ENCODE measurements around the gene PDZK1IP1. TPM values are rescaled to one million over a fixed set of nuclear protein-coding genes. Genes with fewer than 3 reads are reported as not detected.
"Not testable (repeated sequence)": the region's sequence is repeated elsewhere in the genome, so short reads cannot be mapped to it uniquely, and the experiment has no call there.

PDZK1IP1 gene
- total RNA-seq, 1 donor from 2014 or later: 43.2 TPM

- no peak for DNase-seq (ENCODE audit: low read depth)
- no peak overlapping the region for H3K4me3 ChIP-seq (ENCODE audit: low read depth, low read length)
- TF ChIP-seq CTCF (conservative IDR thresholded peaks at IDR 0.05; ENCODE audit: low read depth, low read length): no peak
These were observed 17.1 kb downstream of the PDZK1IP1 start for GRCh38 chr1:47172782-47173181.

GRCh38 chr1:47164552-47164951 is 25.3 kb downstream of the PDZK1IP1 start:
- TF ChIP-seq CTCF (conservative IDR thresholded peaks at IDR 0.05; ENCODE audit: low read depth, low read length): no peak
- DNase-seq (ENCODE audit: low read depth): no peak
- H3K4me3 ChIP-seq (ENCODE audit: low read depth, low read length): no peak overlapping the region

- H3K4me3 ChIP-seq (ENCODE audit: low read depth, low read length): no peak overlapping the region
- TF ChIP-seq CTCF (conservative IDR thresholded peaks at IDR 0.05; ENCODE audit: low read depth, low read length): no peak
- no peak for DNase-seq (ENCODE audit: low read depth)
These were observed 28.4 kb downstream of the PDZK1IP1 start for GRCh38 chr1:47161298-47162040.

- no peak for DNase-seq (ENCODE audit: low read depth)
- TF ChIP-seq CTCF (conservative IDR thresholded peaks at IDR 0.05; ENCODE audit: low read depth, low read length): no peak
These were observed 29.1 kb downstream of the PDZK1IP1 start for GRCh38 chr1:47160716-47161115.

GRCh38 chr1:47157957-47158356 is 31.9 kb downstream of the PDZK1IP1 start:
- not testable (repeated sequence) for H3K4me3 ChIP-seq (ENCODE audit: low read depth, low read length); DNase-seq (ENCODE audit: low read depth)

More at GRCh38 chr1:47160716-47161115, 29.1 kb downstream of the PDZK1IP1 start:
- no peak overlapping the region for H3K4me3 ChIP-seq (ENCODE audit: low read depth, low read length)

GRCh38 chr1:47156457-47156856 is 33.4 kb downstream of the PDZK1IP1 start:
- DNase-seq (ENCODE audit: low read depth): not testable (repeated sequence)

GRCh38 chr1:47149162-47149561 is 40.7 kb downstream of the PDZK1IP1 start:
- not testable (repeated sequence) for H3K4me3 ChIP-seq (ENCODE audit: low read depth, low read length); DNase-seq (ENCODE audit: low read depth)

More at GRCh38 chr1:47156457-47156856, 33.4 kb downstream of the PDZK1IP1 start:
- H3K4me3 ChIP-seq (ENCODE audit: low read depth, low read length): not testable (repeated sequence)

GRCh38 chr1:47147047-47147785 is 42.6 kb downstream of the PDZK1IP1 start:
- TF ChIP-seq CTCF (conservative IDR thresholded peaks at IDR 0.05; ENCODE audit: low read depth, low read length): peak; percentile 20
- H3K4me3 ChIP-seq (ENCODE audit: low read depth, low read length): no peak overlapping the region
- DNase-seq (ENCODE audit: low read depth): no peak

GRCh38 chr1:47146495-47146894 is 43.3 kb downstream of the PDZK1IP1 start:
- not testable (repeated sequence) for H3K4me3 ChIP-seq (ENCODE audit: low read depth, low read length); DNase-seq (ENCODE audit: low read depth)

Measured in epithelial cell of proximal tubule (primary cell).